Left cardiac atrium (tissue), 4 donors: Measurements from ENCODE around the gene AXIN2. TPM values are rescaled to one million over a fixed set of nuclear protein-coding genes. Genes with fewer than 3 reads are reported as not detected.
"Not testable (repeated sequence)": the region's sequence is repeated elsewhere in the genome, so short reads cannot be mapped to it uniquely, and the experiment has no call there.

Experiments
- ATAC-seq, 2 donors: fragments of 200-7000 bp; cut with Tn5 transposase; one replicate each; pipeline ENCODE4 v1.9.1; 2020; ENCODE audit warnings: mild to moderate bottlenecking in 2 of 2, moderate library complexity in 2 of 2
- DNase-seq: peaks from one replicate; pipeline ENCODE4 v3.0.0-alpha.2; 2020
- intact Hi-C, 2 donors: fragments of 100-400 bp; cut with DNase I; formaldehyde crosslinking; loops; one replicate each; pipeline versions ENCODE4 v1.14.1 to v1.15.1; 2022 to 2023
- total RNA-seq, 2 donors: library from RNA; stranded (reverse); fragmentation: NEBNext Ultra II Directional; extraction: Animal tissue kit (Norgen Biotek cat#: 25700); gene quantifications; one replicate each; pipeline ENCODE4 v1.2.1, GENCODE V29; 2021
- donor health status: DM: no; HTN: yes; CAD: no.
- donor health status: DM: no; HTN: yes; CAD: no; lungs with severe emphysema.
- donor health status: DM: yes; HTN: yes; CAD: no.
- donor health status: Dilated cardiomyopathy.

The AXIN2 gene
- total RNA-seq, 2 donors from 2014 or later: 16.4 to 28.5 TPM

- intact Hi-C loops, ATAC-seq, DNase-seq: not testable (repeated sequence)
These were observed 56.8 kb downstream of the AXIN2 start for GRCh38 chr17:65504673-65505072.

- DNase-seq: no peak
- intact Hi-C loops: no loop called here
- ATAC-seq: no peak
These were observed 57.3 kb downstream of the AXIN2 start for GRCh38 chr17:65504141-65504540.

DNA sequence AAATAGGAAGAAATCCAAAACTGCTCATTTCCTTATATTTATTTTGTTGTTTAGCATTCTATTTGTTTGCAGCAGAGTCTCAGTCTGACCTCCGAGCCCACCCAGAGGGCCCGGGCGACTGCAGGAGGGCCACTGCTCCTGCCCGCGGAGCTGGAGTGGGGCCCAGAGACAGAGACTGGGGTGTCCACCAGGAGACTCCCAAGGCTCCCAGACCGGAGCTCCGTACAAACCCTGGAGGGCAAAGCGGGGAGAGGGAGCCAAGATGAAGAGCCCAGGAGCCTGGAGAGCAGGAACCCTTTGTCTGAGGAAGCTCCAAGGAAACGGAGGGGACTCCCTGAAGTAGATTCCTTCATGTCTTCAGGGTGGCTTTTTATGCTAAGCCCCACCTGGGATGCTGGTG lies 57.9 kb downstream of the AXIN2 start:
- no peak for ATAC-seq
- no peak for DNase-seq
- intact Hi-C loops: no loop called here

DNA sequence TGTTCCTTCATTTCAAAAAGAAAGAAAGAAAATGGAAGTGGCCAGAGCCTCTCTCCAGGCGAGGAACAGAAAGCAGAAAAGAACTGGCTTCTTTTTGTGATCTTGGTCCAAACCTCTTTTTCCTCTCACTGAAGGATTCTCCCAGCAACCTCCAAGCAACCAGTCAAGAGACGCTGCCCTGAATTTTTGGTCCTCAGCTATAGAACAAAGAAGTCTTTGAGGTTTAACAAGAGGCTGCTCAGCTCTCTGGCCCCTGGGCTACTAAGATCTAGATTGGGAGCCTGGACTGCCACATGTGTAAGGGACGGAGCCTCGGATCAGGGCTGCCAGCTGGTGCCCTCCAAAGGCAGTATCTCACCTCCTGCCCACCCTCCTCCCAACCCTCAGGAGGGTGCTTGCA lies 62.6 kb downstream of the AXIN2 start:
- no peak for ATAC-seq
- DNase-seq: no peak
- intact Hi-C loops: no loop called here

- intact Hi-C loops: no loop called here
- no peak for ATAC-seq
- no peak for DNase-seq
These were observed 64.6 kb downstream of the AXIN2 start for GRCh38 chr17:65496801-65497200.

DNA sequence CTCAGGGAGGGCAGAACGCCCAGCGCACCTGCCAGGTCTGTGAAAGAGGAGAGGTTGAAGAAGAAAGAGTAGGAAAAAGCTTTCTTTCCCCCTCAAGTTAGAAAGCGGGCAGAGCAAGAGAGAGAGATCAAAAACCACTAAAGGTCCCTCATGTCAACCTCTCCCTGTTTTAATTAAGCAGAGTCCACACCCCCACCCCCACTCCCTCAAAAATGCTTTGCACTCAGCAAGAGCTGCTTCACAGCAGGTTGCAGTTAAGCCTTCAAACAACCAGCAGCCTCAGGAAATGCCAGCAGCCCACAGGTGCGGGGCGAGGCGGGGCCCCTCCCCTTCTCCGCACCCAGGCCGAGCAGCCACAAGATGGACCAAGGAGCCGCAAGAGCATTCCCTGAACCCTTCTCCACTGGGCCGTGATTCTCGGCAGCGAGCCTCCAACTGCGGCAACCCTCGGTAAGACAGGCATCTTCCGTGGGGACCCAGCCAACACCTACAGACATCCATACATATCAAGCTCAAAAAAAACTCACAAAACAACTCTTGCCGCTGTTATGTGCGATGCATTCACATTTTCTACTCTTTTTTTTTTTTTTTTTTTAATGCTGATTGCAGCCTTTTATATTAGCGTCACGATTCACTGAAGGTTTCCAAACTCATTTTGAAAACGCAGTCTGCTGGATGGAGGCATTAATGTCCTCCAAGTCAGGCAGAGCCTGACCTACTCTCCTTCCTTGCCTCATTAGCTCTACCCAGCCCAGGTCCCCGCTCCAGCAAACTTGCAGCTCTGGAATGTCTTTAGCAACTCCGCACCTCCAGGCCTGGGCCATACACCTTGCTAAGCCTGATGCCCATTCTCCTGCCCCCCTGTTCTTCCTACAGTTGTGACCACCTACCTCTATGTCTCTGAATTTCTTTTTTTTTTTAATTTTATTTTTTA lies 66.1 kb downstream of the AXIN2 start:
- intact Hi-C loops: no loop called here
- DNase-seq (no peak), ATAC-seq (peak in 1 of 2 donors; percentile 19)

GRCh38 chr17:65489413-65490155 lies 71.9 kb downstream of the AXIN2 start:
- intact Hi-C loops: no loop called here
- ATAC-seq: no peak
- no peak for DNase-seq

GRCh38 chr17:65488665-65489064 lies 72.8 kb downstream of the AXIN2 start:
- intact Hi-C loops: no loop called here
- ATAC-seq: no peak
- DNase-seq: no peak

DNA sequence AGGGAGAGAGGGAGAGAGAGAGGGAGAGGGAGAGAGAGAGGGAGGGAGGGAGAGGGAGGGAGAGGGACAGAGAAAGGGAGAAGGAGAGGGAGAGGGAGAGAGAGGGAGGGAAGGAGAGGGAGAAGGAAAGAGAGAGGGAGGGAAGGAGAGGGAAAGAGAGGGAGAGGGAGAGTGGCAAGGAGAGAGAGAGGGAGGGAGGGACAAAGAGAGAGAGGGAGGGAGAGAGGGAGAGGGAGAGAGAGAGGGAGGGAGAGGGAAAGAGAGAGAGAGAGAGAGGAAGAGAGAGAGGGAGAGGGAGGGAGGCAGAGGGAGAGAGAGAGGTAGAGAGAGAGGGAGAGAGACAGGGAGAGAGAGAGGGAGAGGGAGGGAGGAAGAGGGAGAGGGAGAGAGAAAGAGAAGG lies 73.5 kb downstream of the AXIN2 start:
- no peak for DNase-seq
- ATAC-seq: no peak
- intact Hi-C loops: no loop called here

GRCh38 chr17:65487161-65487560 lies 74.3 kb downstream of the AXIN2 start:
- intact Hi-C loops: no loop called here
- ATAC-seq: no peak
- DNase-seq: no peak

GRCh38 chr17:65485388-65486299 lies 75.8 kb downstream of the AXIN2 start:
- peak; percentile 87 to 94 for ATAC-seq
- peak; percentile 86 for DNase-seq

DNA sequence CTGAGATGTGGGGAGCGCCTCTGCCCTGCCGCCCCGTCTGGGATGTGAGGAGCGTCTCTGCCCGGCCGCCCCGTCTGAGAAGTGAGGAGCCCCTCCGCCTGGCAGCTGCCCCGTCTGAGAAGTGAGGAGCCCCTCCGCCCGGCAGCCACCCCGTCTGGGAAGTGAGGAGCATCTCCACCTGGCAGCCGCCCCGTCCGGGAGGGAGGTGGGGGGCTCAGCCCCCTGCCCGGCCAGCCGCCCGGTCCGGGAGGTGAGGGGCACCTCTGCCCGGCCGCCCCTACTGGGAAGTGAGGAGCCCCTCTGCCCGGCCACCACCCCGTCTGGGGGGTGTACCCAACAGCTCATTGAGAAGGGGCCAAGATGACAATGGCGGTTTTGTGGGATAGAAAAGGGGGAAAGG lies 77.0 kb downstream of the AXIN2 start:
- intact Hi-C loops, DNase-seq, ATAC-seq: not testable (repeated sequence)

More at GRCh38 chr17:65485388-65486299, 75.8 kb downstream of the AXIN2 start:
- intact Hi-C loops: no loop called here

GRCh38 chr17:65483438-65483837 lies 78.0 kb downstream of the AXIN2 start:
- intact Hi-C loops: no loop called here
- no peak for ATAC-seq
- no peak for DNase-seq

DNA sequence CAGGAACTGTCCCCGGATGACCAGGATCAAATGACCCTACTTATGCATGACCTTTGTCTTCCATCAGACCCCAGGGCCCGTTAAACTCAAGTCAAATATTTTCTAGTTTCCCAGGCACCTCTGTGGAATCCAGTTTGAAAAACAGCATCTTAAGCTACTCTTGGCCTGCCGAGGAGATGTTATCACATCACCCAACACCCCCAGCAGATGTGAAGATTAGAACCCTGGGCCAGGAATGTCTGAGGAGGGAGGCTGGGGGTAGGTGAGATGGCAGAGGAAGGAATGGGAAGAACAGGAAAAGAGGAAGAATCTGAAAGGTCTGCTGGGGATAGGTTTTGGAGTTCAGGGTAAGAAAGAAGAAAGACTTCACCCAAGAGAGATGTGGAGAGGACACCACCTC lies 79.2 kb downstream of the AXIN2 start:
- no peak for ATAC-seq
- no peak for DNase-seq
- intact Hi-C loops: no loop called here

DNA sequence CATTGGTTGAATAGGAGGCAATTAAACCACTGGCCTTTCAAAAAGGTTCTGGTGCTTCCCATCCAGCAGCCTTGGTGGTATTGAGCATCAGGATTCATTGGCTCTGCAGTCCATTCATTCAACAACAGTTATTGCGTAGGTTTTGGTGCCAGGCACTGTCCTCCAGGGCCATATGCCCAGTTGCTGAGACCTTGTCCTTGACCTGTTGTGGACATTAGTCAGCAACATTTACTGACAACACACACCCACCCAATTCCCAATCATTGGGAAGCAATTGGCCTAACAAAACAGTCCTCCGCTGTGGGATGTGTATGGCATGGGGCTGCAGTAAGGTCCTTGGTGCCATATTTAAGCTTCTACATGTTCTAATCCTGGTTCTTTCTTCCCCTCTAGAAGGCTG lies 82.2 kb downstream of the AXIN2 start:
- no peak for DNase-seq
- intact Hi-C loops: no loop called here

More for the DNA sequence above, 82.2 kb downstream of the AXIN2 start:
- ATAC-seq: no peak
